IMR-90 (cell line): ENCODE data around the gene TSPYL1. TPM values are rescaled to one million over a fixed set of nuclear protein-coding genes. Genes with fewer than 3 reads are reported as not detected.

Source experiments
- ATAC-seq: fragments of 200-7000 bp; cut with Tn5 transposase; 2 replicates; pipeline ENCODE4 v1.9.1; 2020; ENCODE audit warnings: low read depth, mild to moderate bottlenecking, moderate library complexity
- BruUV-seq: library from RNA; stranded (reverse); fragments of 400-500 nt; replicated peaks from 2 replicates; lab custom pipeline; 2021; lab: Mats Ljungman, UMichigan
- CTCF ChIA-PET: fragments of 300-600 bp; formaldehyde crosslinking; extraction: SDS; loops from one replicate; lab custom pipeline; 2021; ENCODE audit warnings: antibody characterized with exemption; lab: Yijun Ruan, JAX
- POLR2A ChIA-PET: fragments of 300-600 bp; sonication (Branson Sonifier 250); formaldehyde crosslinking; loops from one replicate; lab custom pipeline; 2022; ENCODE audit warnings: antibody characterized with exemption; ENCODE audit not compliant: unreplicated experiment; lab: Charles Lee
- DNase-seq: peaks from one replicate; pipeline ENCODE4 v3.0.0; 2013
- H2AFZ ChIP-seq: replicated peaks from 2 replicates; pipeline ENCODE3; 2013; ENCODE audit warnings: low read length, mild to moderate bottlenecking; ENCODE audit not compliant: poor library complexity
- H2AK5ac ChIP-seq: 2 replicates; pipeline ENCODE4 v1.6.1; 2013; ENCODE audit warnings: low read depth, low read length, inconsistent platforms
- H2AK9ac ChIP-seq: replicated peaks from 2 replicates; pipeline ENCODE3; 2013; ENCODE audit warnings: mild to moderate bottlenecking, low read depth, low read length, moderate library complexity; ENCODE audit not compliant: poor library complexity
- H2BK120ac ChIP-seq: 2 replicates; pipeline ENCODE4 v1.6.1; 2013; ENCODE audit warnings: low read depth, low read length, inconsistent platforms
- H2BK15ac ChIP-seq: 3 replicates; pipeline ENCODE4 v1.6.1; 2013; ENCODE audit warnings: low read depth, low read length, inconsistent platforms
- H2BK20ac ChIP-seq: 2 replicates; pipeline ENCODE4 v1.6.1; 2013; ENCODE audit warnings: low read depth, mild to moderate bottlenecking, inconsistent platforms, low read length, moderate library complexity
- H2BK5ac ChIP-seq: 2 replicates; pipeline ENCODE4 v1.6.1; 2013; ENCODE audit warnings: mild to moderate bottlenecking, low read depth, low read length, inconsistent platforms; ENCODE audit not compliant: poor library complexity, severe bottlenecking
- H3K14ac ChIP-seq: replicated peaks from 2 replicates; pipeline ENCODE4 v1.6.1; 2013; ENCODE audit warnings: low read depth, low read length, inconsistent platforms
- H3K18ac ChIP-seq: 2 replicates; pipeline ENCODE4 v1.6.1; 2013; ENCODE audit warnings: low read depth, low read length, control low read depth
- H3K23ac ChIP-seq: 2 replicates; pipeline ENCODE4 v1.6.1; 2013; ENCODE audit warnings: low read depth, low read length, inconsistent platforms
- H3K27ac ChIP-seq: 2 replicates; pipeline ENCODE4 v1.5.1; 2013; ENCODE audit warnings: mild to moderate bottlenecking, control low read depth, low read length; ENCODE audit not compliant: insufficient read depth
- H3K27me3 ChIP-seq: 2 replicates; pipeline ENCODE4 v1.6.1; 2013; ENCODE audit warnings: low read length; ENCODE audit not compliant: control insufficient read depth, insufficient read depth
- H3K36me3 ChIP-seq: 2 replicates; pipeline ENCODE4 v1.6.1; 2013; ENCODE audit warnings: low read length, mixed read lengths; ENCODE audit not compliant: control insufficient read depth, insufficient read depth
- H3K4ac ChIP-seq: 2 replicates; pipeline ENCODE4 v1.6.1; 2013; ENCODE audit warnings: low read depth, low read length, inconsistent platforms
- H3K4me1 ChIP-seq: 2 replicates; pipeline ENCODE4 v1.6.1; 2013; ENCODE audit warnings: low read length, mixed read lengths; ENCODE audit not compliant: control insufficient read depth, insufficient read depth
- H3K4me2 ChIP-seq: 2 replicates; pipeline ENCODE4 v1.6.1; 2013; ENCODE audit warnings: low read depth, mild to moderate bottlenecking, control low read depth, low read length, moderate library complexity
- H3K4me3 ChIP-seq: 2 replicates; pipeline ENCODE4 v1.5.1; 2013; ENCODE audit warnings: low read depth, mild to moderate bottlenecking, control low read depth, low read length, moderate library complexity; ENCODE audit not compliant: insufficient read depth
- H3K56ac ChIP-seq: 2 replicates; pipeline ENCODE4 v1.6.1; 2013; ENCODE audit warnings: low read length, inconsistent platforms; ENCODE audit not compliant: insufficient read depth; ENCODE audit errors: extremely low read depth
- H3K79me1 ChIP-seq, 2 experiments: 2 replicates each; pipeline ENCODE4 v1.6.1; 2013; ENCODE audit warnings: low read length in 2 of 2, inconsistent platforms in 1 of 2, low read depth in 1 of 2
- H3K9ac ChIP-seq: 2 replicates; pipeline ENCODE4 v1.6.1; 2013; ENCODE audit warnings: low read depth, low read length, control low read depth
- H3K9me1 ChIP-seq: 2 replicates; pipeline ENCODE4 v1.6.1; 2013; ENCODE audit warnings: low read length, inconsistent platforms; ENCODE audit not compliant: insufficient read depth
- H3K9me3 ChIP-seq: 2 replicates; pipeline ENCODE4 v1.6.1; 2013; ENCODE audit warnings: low read length; ENCODE audit not compliant: control insufficient read depth, insufficient read depth
- H4K20me1 ChIP-seq: 2 replicates; pipeline ENCODE4 v1.6.1; 2013; ENCODE audit warnings: low read length, inconsistent platforms; ENCODE audit not compliant: insufficient read depth
- H4K5ac ChIP-seq: 2 replicates; pipeline ENCODE4 v1.6.1; 2013; ENCODE audit warnings: mild to moderate bottlenecking, low read depth, low read length, control low read depth
- H4K8ac ChIP-seq, 2 experiments: 2 replicates each; pipeline ENCODE4 v1.6.1; 2013; ENCODE audit warnings: low read depth in 2 of 2, low read length in 2 of 2, control low read depth in 1 of 2, inconsistent platforms in 1 of 2
- H4K91ac ChIP-seq: 2 replicates; pipeline ENCODE4 v1.6.1; 2013; ENCODE audit warnings: low read depth, low read length, inconsistent platforms; ENCODE audit not compliant: insufficient read depth
- BHLHE40 ChIP-seq: fragments of 150-350 bp; IDR thresholded peaks from 2 replicates; pipeline ENCODE4 v1.6.1; 2016; ENCODE audit warnings: mild to moderate bottlenecking, low read depth, low read length
- CEBPB ChIP-seq: IDR thresholded peaks from 2 replicates; pipeline ENCODE4 v1.6.1; 2012; ENCODE audit warnings: low read depth, low read length, improper control_type of control experiment
- CHD1 ChIP-seq: IDR thresholded peaks from 2 replicates; pipeline ENCODE4 v1.6.1; 2012; ENCODE audit warnings: low read depth, low read length, improper control_type of control experiment
- CTCF ChIP-seq: conservative IDR thresholded peaks from 2 replicates; pipeline ENCODE4 v1.5.1; 2012; ENCODE audit warnings: mild to moderate bottlenecking, low read depth, low read length, improper control_type of control experiment
- FOS ChIP-seq: fragments of 150-350 bp; IDR thresholded peaks from 2 replicates; pipeline ENCODE4 v1.6.1; 2016; ENCODE audit warnings: low read depth, low read length
- MAFK ChIP-seq: IDR thresholded peaks from 2 replicates; pipeline ENCODE4 v1.6.1; 2012; ENCODE audit warnings: low read depth, low read length, improper control_type of control experiment
- MAZ ChIP-seq: IDR thresholded peaks from 2 replicates; pipeline ENCODE4 v1.6.1; 2012; ENCODE audit warnings: low read depth, mild to moderate bottlenecking, low read length, improper control_type of control experiment, moderate library complexity, borderline replicate concordance
- MXI1 ChIP-seq: IDR thresholded peaks from 2 replicates; pipeline ENCODE4 v1.6.1; 2012; ENCODE audit warnings: low read depth, mild to moderate bottlenecking, low read length, moderate library complexity, borderline replicate concordance
- NFE2L2 ChIP-seq: fragments of 150-350 bp; IDR thresholded peaks from 2 replicates; pipeline ENCODE4 v1.6.1; 2016; ENCODE audit warnings: low read depth, mild to moderate bottlenecking, low read length
- POLR2A ChIP-seq: IDR thresholded peaks from 2 replicates; pipeline ENCODE4 v1.6.1; 2012; ENCODE audit warnings: mild to moderate bottlenecking, low read depth, low read length
- RAD21 ChIP-seq: IDR thresholded peaks from 2 replicates; pipeline ENCODE4 v1.6.1; 2012; ENCODE audit warnings: low read length, improper control_type of control experiment
- RCOR1 ChIP-seq: IDR thresholded peaks from 2 replicates; pipeline ENCODE4 v1.6.1; 2012; ENCODE audit warnings: mild to moderate bottlenecking, low read length, improper control_type of control experiment; ENCODE audit not compliant: insufficient replicate concordance
- RFX5 ChIP-seq: IDR thresholded peaks from 2 replicates; pipeline ENCODE4 v1.8.0; 2012; ENCODE audit warnings: low read depth, mild to moderate bottlenecking, low read length, moderate library complexity
- SMC3 ChIP-seq: fragments of 150-350 bp; IDR thresholded peaks from 2 replicates; pipeline ENCODE4 v1.6.1; 2016; ENCODE audit warnings: low read depth, mild to moderate bottlenecking, antibody characterized with exemption, low read length, moderate library complexity
- USF2 ChIP-seq: fragments of 150-350 bp; IDR thresholded peaks from 2 replicates; pipeline ENCODE4 v1.6.1; 2017; ENCODE audit warnings: mild to moderate bottlenecking, antibody characterized with exemption, low read length, low read depth
- WGBS, 2 experiments: methylation state at CpG; one replicate each; pipeline versions ENCODE4 v1.1.5 to v1.1.7; 2013; ENCODE audit warnings: missing lambda C conversion rate in 2 of 2; ENCODE audit not compliant: insufficient read length in 1 of 2; ENCODE audit errors: extremely low coverage in 2 of 2; 5-methylcytosine and 5-hydroxymethylcytosine counted together
- dilution Hi-C: fragments of 300-500 bp; cut with HindIII; formaldehyde crosslinking; loops from one replicate; pipeline ENCODE4 v1.14.3; 2018; ENCODE audit warnings: low sequenced_read_pairs; ENCODE audit not compliant: unreplicated experiment
- in situ Hi-C: fragments of 300-500 bp; cut with MboI; formaldehyde crosslinking; loops from 3 replicates; pipeline ENCODE4 v1.14.3; 2019; ENCODE audit warnings: low sequenced_read_pairs, inconsistent platforms, mixed read lengths
- intact Hi-C: fragments of 100-400 bp; cut with micrococcal nuclease; formaldehyde crosslinking; loops from 2 replicates; pipeline ENCODE4 v1.10.0; 2022
- polyA plus RNA-seq, 3 experiments: library from polyadenylated mRNA; depleted of rRNA; stranded (reverse); fragments of >200 nt; gene quantifications; 2 replicates each; pipeline ENCODE4 v1.2.3, GENCODE V29; 2012; ENCODE audit warnings: low replicate concordance in 1 of 3
- total RNA-seq: library from RNA; depleted of rRNA; stranded (reverse); fragments of >200 nt; gene quantifications from 2 replicates; pipeline ENCODE4 v1.2.3, GENCODE V29; 2012

TSPYL1 gene
- total and polyA plus RNA-seq, 2 of the 4 experiments (the other 2 are of a cell fraction), result 32.4 to 111 TPM

DNA sequence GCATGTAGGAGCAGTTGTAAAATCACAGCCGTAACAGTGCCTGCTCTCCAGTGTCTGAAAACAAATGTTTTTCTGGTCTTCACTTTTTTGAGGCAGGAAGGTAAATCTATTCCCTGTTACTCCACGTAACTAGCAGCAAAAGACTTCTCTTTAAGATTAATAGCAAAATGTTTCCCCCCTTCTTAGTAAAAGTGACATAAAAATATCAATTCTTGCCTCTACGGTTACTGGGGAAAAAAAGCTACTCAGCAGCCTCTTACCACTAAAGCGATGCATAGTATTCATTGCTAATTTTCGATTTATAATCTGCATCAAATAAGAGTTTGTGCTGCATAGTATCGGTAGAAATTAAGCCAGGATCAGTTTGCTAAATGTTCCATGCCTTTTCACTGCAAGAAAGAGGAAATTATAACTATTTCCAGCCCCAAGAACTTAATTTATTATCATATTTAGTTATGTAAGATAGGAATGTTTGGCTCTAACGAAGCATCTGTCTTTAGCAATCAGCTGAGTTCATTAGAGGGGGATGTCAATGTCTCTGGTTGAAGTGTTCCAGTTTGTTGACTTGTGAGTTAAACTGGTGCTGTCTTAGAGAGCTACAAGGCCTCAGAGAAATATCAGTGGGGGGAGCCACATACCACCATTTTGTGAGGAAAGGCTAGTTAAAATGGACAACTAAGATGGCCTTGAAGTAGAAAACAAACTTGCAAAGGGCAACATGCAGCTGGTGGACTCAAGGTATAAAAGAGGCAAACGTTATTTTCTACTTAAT, 617 bp upstream of the TSPYL1 start:
- Histone ChIP-seq H4K91ac (peak overlapping the region; percentile 62; the same call in 1 of the 2 replicates), H3K4me1 (peaks cover 6% of the 10 kb centered on the region), H3K9ac (peak overlapping the region; percentile 85), H2BK120ac (peak overlapping the region; percentile 71; the same call in 1 of the 2 replicates), H3K36me3 (0 out of 2 replicates have a peak, but pooled peaks cover 6% of the 10 kb centered on the region), H4K5ac (peak overlapping the region; percentile 95), H2BK5ac (peak overlapping the region; percentile 88), H3K14ac (peak overlapping the region; percentile 91), H4K8ac (peak overlapping the region; percentile 73 to 98), H3K9me1 (peaks cover 5% of the 10 kb centered on the region), H2BK15ac (no peak overlapping the region; the same call in 2 of the 3 replicates), H3K27ac (peak overlapping the region; percentile 86), H3K4ac (peak overlapping the region; percentile 77), H3K23ac (peak overlapping the region; percentile 46; the same call in 1 of the 2 replicates), H4K20me1 (peaks cover 27% of the 10 kb centered on the region), H3K4me3 (peak overlapping the region; percentile 87), H3K27me3 (no peaks in the 10 kb centered on the region), H3K9me3 (no peaks in the 10 kb centered on the region), H3K79me1 (peaks cover 0 to 32% of the 10 kb centered on the region in 2 experiments; a peak in 3 of 4 replicates), H2AFZ (peak overlapping the region; percentile 94), H2BK20ac (no peak overlapping the region; the same call in 1 of the 2 replicates), H2AK9ac (no peak overlapping the region), H2AK5ac (no peak overlapping the region), H3K18ac (peak overlapping the region; percentile 89), H3K56ac (peak overlapping the region; percentile 84), H3K4me2 (peak overlapping the region; percentile 93)
- intact Hi-C loops (loop anchor here (2.0 kb wide), 1 partner anchor 290 kb away; the partner anchor contains the start of gene RWDD1), dilution Hi-C loops (no loop called here), in situ Hi-C loops (loop anchor here (25.0 kb wide), 1 partner anchor 157 kb away; no protein-coding TSS in a partner anchor)
- DNase-seq, result peak; percentile 16
- ATAC-seq, result no peak
- POLR2A ChIA-PET, result interaction anchor here (1.5 kb wide), 1 partner anchor 12 kb away, joined by 5 read pairs; no protein-coding TSS in a partner anchor
- CTCF ChIA-PET, result interaction anchor here (0.7 to 3.5 kb wide), 5 partner anchors 8 to 280 kb away, joined by 3 to 20 read pairs (median 6); no protein-coding TSS in a partner anchor
- TSS peak; percentile 11 for BruUV-seq
- WGBS, 2 experiments, result 25% methylated on average over 2 of the region's 8 CpGs; no CpG with 5 or more reads in 1 of the 2 experiments
- no peak for TF ChIP-seq MXI1
- TF ChIP-seq RCOR1, result no peak
- TF ChIP-seq SMC3, result no peak
- TF ChIP-seq CTCF, result no peak
- TF ChIP-seq BHLHE40, result no peak
- TF ChIP-seq CEBPB, result no peak
- no peak for TF ChIP-seq POLR2A
- no peak for TF ChIP-seq RFX5
- no peak for TF ChIP-seq FOS
- no peak for TF ChIP-seq CHD1
- TF ChIP-seq USF2, result no peak
- no peak for TF ChIP-seq RAD21
- TF ChIP-seq MAZ, result no peak
- TF ChIP-seq MAFK, result no peak
- no peak for TF ChIP-seq NFE2L2
